SK-N-SH (cell line): Measurements from ENCODE around the gene STAT2. TPM values are rescaled to one million over a fixed set of nuclear protein-coding genes. Genes with fewer than 3 reads are reported as not detected.

Experiments
- CTCF ChIA-PET: fragments of 300-600, 350-600 bp; formaldehyde crosslinking; extraction: SDS; loops from one replicate; lab custom pipeline; 2021; lab: Yijun Ruan, JAX
- POLR2A ChIA-PET: fragments of 350-600 bp; sonication (Branson Sonifier 250); formaldehyde crosslinking; extraction: SDS; loops from one replicate; lab custom pipeline; 2020; ENCODE audit warnings: antibody characterized with exemption, inconsistent platforms; lab: Yijun Ruan, JAX
- DNase-seq: peaks from one replicate; pipeline ENCODE4 v3.0.0; 2012
- H2AFZ ChIP-seq: fragments of 200-600 bp; sonication (generic); 2 replicates; pipeline ENCODE4 v1.8.1; 2016; ENCODE audit warnings: antibody characterized with exemption, mild to moderate bottlenecking, low read depth
- H3F3A ChIP-seq: fragments of 200-600 bp; sonication (generic); replicated peaks from 2 replicates; pipeline ENCODE3; 2016; ENCODE audit warnings: antibody characterized with exemption, mild to moderate bottlenecking; ENCODE audit not compliant: insufficient read depth
- H3K27ac ChIP-seq, 2 experiments: fragments of 200-500 bp in 1 of 2; fragments of 200-600 bp in 1 of 2; sonication (Bioruptor generic) in 1 of 2; sonication (generic), shearing (Covaris generic) in 1 of 2; 2 replicates each; pipeline versions ENCODE4 v1.5.1 to v1.6.1; 2014 to 2016; ENCODE audit warnings: low read depth in 2 of 2, inconsistent platforms in 1 of 2, low read length in 1 of 2, mild to moderate bottlenecking in 1 of 2, mixed read lengths in 1 of 2
- H3K27me3 ChIP-seq: fragments of 200-600 bp; sonication (generic), shearing (Covaris generic); 2 replicates; pipeline ENCODE4 v1.6.1; 2016; ENCODE audit warnings: mixed run types; ENCODE audit not compliant: insufficient read depth
- H3K36me3 ChIP-seq, 2 experiments: fragments of 200-500 bp in 1 of 2; fragments of 200-600 bp in 1 of 2; sonication (Bioruptor generic) in 1 of 2; sonication (generic) in 1 of 2; replicated peaks in 1 of 2; 2 replicates each; pipeline versions ENCODE3 to v1.5.1; 2014 to 2016; ENCODE audit warnings: low read length in 1 of 2, mild to moderate bottlenecking in 1 of 2; ENCODE audit not compliant: insufficient read depth in 2 of 2, control insufficient read depth in 1 of 2
- H3K4me1 ChIP-seq, 2 experiments: fragments of 200-500 bp in 1 of 2; fragments of 200-600 bp in 1 of 2; sonication (Bioruptor generic) in 1 of 2; sonication (generic), shearing (Covaris generic) in 1 of 2; 2 replicates each; pipeline versions ENCODE4 v1.5.1 to v1.6.1; 2014 to 2016; ENCODE audit warnings: low read depth in 1 of 2, low read length in 1 of 2, mixed run types in 1 of 2; ENCODE audit not compliant: insufficient read depth in 2 of 2, control insufficient read depth in 1 of 2
- H3K4me2 ChIP-seq: fragments of 200-600 bp; sonication (generic), shearing (Covaris generic); 2 replicates; pipeline ENCODE4 v1.6.1; 2017; ENCODE audit warnings: mixed run types
- H3K4me3 ChIP-seq, 2 experiments: fragments of 200-500 bp in 1 of 2; fragments of 200-600 bp in 1 of 2; sonication (Bioruptor generic) in 1 of 2; sonication (generic), shearing (Covaris generic) in 1 of 2; 2 replicates each; pipeline versions ENCODE4 v1.5.1 to v1.8.1; 2014 to 2016; ENCODE audit warnings: low read depth in 2 of 2, inconsistent platforms in 1 of 2, low read length in 1 of 2, mild to moderate bottlenecking in 1 of 2, mixed read lengths in 1 of 2, moderate library complexity in 1 of 2
- H3K79me2 ChIP-seq: fragments of 200-600 bp; sonication (generic); 2 replicates; pipeline ENCODE4 v1.8.1; 2017; ENCODE audit warnings: mild to moderate bottlenecking; ENCODE audit not compliant: insufficient read depth
- H3K9ac ChIP-seq: fragments of 200-600 bp; sonication (generic); 2 replicates; pipeline ENCODE4 v1.6.1; 2017; ENCODE audit warnings: mixed run types
- H3K9me2 ChIP-seq: fragments of 200-600 bp; sonication (generic); 2 replicates; pipeline ENCODE4 v1.6.1; 2017; ENCODE audit warnings: mixed run types
- H3K9me3 ChIP-seq: fragments of 200-600 bp; sonication (generic); 2 replicates; pipeline ENCODE4 v1.6.1; 2017; ENCODE audit warnings: mixed run types, mild to moderate bottlenecking, moderate library complexity
- H4K20me1 ChIP-seq: fragments of 200-600 bp; sonication (generic); 2 replicates; pipeline ENCODE4 v1.6.1; 2017; ENCODE audit warnings: mild to moderate bottlenecking, mixed run types; ENCODE audit not compliant: insufficient read depth
- CHD2 ChIP-seq: fragments of 150-350 bp; IDR thresholded peaks from 2 replicates; pipeline ENCODE4 v1.6.1; 2018; ENCODE audit warnings: low read length; ENCODE audit not compliant: partially characterized antibody
- CTCF ChIP-seq: fragments of 200-600 bp; sonication (generic); IDR thresholded peaks from 2 replicates; pipeline ENCODE4 v1.6.1; 2017; ENCODE audit warnings: antibody characterized with exemption, mild to moderate bottlenecking, moderate library complexity
- EP300 ChIP-seq, 2 experiments: IDR thresholded peaks; 2 replicates each; pipeline versions ENCODE4 v1.4.0 to v1.6.1; 2012; ENCODE audit warnings: borderline replicate concordance in 1 of 2, low read depth in 1 of 2, low read length in 1 of 2
- FOSL2 ChIP-seq: IDR thresholded peaks from 2 replicates; pipeline ENCODE4 v1.4.0; 2012; ENCODE audit warnings: low read depth, mild to moderate bottlenecking, moderate library complexity, borderline replicate concordance
- FOXM1 ChIP-seq: IDR thresholded peaks from 2 replicates; pipeline ENCODE4 v1.4.0; 2012; ENCODE audit warnings: low read depth, mild to moderate bottlenecking
- GATA2 ChIP-seq: sonication (generic); formaldehyde crosslinking; IDR thresholded peaks from 2 replicates; pipeline ENCODE4 v1.5.0; 2020; ENCODE audit warnings: mild to moderate bottlenecking, missing genetic modification reagents
- IRF3 ChIP-seq: fragments of 150-350 bp; IDR thresholded peaks from 2 replicates; pipeline ENCODE4 v1.6.1; 2016; ENCODE audit warnings: mild to moderate bottlenecking, low read depth, low read length
- JUND ChIP-seq: IDR thresholded peaks from 2 replicates; pipeline ENCODE4 v1.4.0; 2012
- MXI1 ChIP-seq: IDR thresholded peaks from 2 replicates; pipeline ENCODE4 v1.6.1; 2012; ENCODE audit warnings: mild to moderate bottlenecking, low read depth, low read length, improper control_type of control experiment
- NRF1 ChIP-seq: IDR thresholded peaks from 2 replicates; pipeline ENCODE4 v1.6.1; 2012; ENCODE audit warnings: low read depth, mild to moderate bottlenecking, low read length
- POLR2AphosphoS5 ChIP-seq: IDR thresholded peaks from 2 replicates; pipeline ENCODE4 v1.6.1; 2012; ENCODE audit warnings: low read depth, low read length
- RAD21 ChIP-seq: IDR thresholded peaks from 2 replicates; pipeline ENCODE4 v1.6.1; 2012; ENCODE audit warnings: mild to moderate bottlenecking, low read length
- RCOR1 ChIP-seq: fragments of 150-350 bp; IDR thresholded peaks from 2 replicates; pipeline ENCODE4 v1.6.1; 2017; ENCODE audit warnings: antibody characterized with exemption, low read length
- RFX5 ChIP-seq: IDR thresholded peaks from 2 replicates; pipeline ENCODE4 v1.6.1; 2012; ENCODE audit warnings: mild to moderate bottlenecking, improper control_type of control experiment, low read length
- SIN3A ChIP-seq: IDR thresholded peaks from 2 replicates; pipeline ENCODE4 v1.6.1; 2012; ENCODE audit warnings: low read depth, mild to moderate bottlenecking, low read length, moderate library complexity, borderline replicate concordance
- SMC3 ChIP-seq: IDR thresholded peaks from 2 replicates; pipeline ENCODE4 v1.6.1; 2012; ENCODE audit warnings: low read depth, low read length, improper control_type of control experiment
- TAF1 ChIP-seq: IDR thresholded peaks from 2 replicates; pipeline ENCODE4 v1.6.1; 2012; ENCODE audit warnings: low read depth, mild to moderate bottlenecking, low read length, moderate library complexity, borderline replicate concordance
- TCF12 ChIP-seq: IDR thresholded peaks from 2 replicates; pipeline ENCODE4 v1.4.0; 2012
- TEAD4 ChIP-seq: IDR thresholded peaks from 2 replicates; pipeline ENCODE4 v1.4.0; 2012; ENCODE audit warnings: mild to moderate bottlenecking, borderline replicate concordance; ENCODE audit not compliant: insufficient read depth
- ZBTB33 ChIP-seq: IDR thresholded peaks from 2 replicates; pipeline ENCODE4 v1.4.0; 2012; ENCODE audit warnings: low read depth, borderline replicate concordance
- WGBS: methylation state at CpG from one replicate; pipeline ENCODE4 v1.1.6; 2017; ENCODE audit warnings: low lambda C conversion rate; 5-methylcytosine and 5-hydroxymethylcytosine counted together
- polyA plus RNA-seq, 3 experiments: library from polyadenylated mRNA; depleted of rRNA; stranded (reverse); fragments of >200 nt; gene quantifications; 2 replicates each; pipeline ENCODE4 v1.2.3, GENCODE V29; 2012

The STAT2 gene
- polyA plus RNA-seq, 1 of the 3 experiments (the other 2 are of a cell fraction) = 58.1 TPM

GRCh38 chr12:56391721-56392120 is 31.8 kb upstream of the STAT2 start:
- H3K36me3 ChIP-seq = no peaks in the 10 kb centered on the region
- DNase-seq = no peak
- CTCF ChIA-PET = no interaction called here
- no peaks in the 10 kb centered on the region for H4K20me1 ChIP-seq
- POLR2A ChIA-PET = no interaction called here
- no peaks in the 10 kb centered on the region for H3K79me2 ChIP-seq
- H3K27ac ChIP-seq = no peak overlapping the region
- 35% methylated on average over 1 of the region's 1 CpG for WGBS
- no peak overlapping the region for H3K4me3 ChIP-seq
- H3K27me3 ChIP-seq = no peaks in the 10 kb centered on the region
- TF ChIP-seq FOXM1 = no peak
- no peak for TF ChIP-seq RFX5
- TF ChIP-seq CTCF = no peak
- no peak for TF ChIP-seq GATA2 (CRISPR knock-in tag)
- no peak for TF ChIP-seq RCOR1
- TF ChIP-seq NRF1 = no peak
- no peak for TF ChIP-seq EP300 (IDR thresholded peaks at IDR 0.05; ENCODE audit: borderline replicate concordance in 1 of 2, low read depth in 1 of 2, low read length in 1 of 2)
- no peak for TF ChIP-seq FOSL2
- no peak for TF ChIP-seq POLR2AphosphoS5
- no peak for TF ChIP-seq IRF3
- no peak for TF ChIP-seq SIN3A
- no peak for TF ChIP-seq RAD21
- TF ChIP-seq ZBTB33 = no peak
- no peaks in the 10 kb centered on the region for H3K9me2 ChIP-seq
- H3K9me3 ChIP-seq = no peaks in the 10 kb centered on the region
- no peak overlapping the region for H2AFZ ChIP-seq
- no peak overlapping the region for H3K4me2 ChIP-seq
- no peaks in the 10 kb centered on the region for H3K4me1 ChIP-seq
- H3F3A ChIP-seq = no peaks in the 10 kb centered on the region
- no peak overlapping the region for H3K9ac ChIP-seq

GRCh38 chr12:56389412-56389811 is 29.5 kb upstream of the STAT2 start:
- 54% methylated on average over 5 of the region's 5 CpGs for WGBS
- CTCF ChIA-PET = no interaction called here
- DNase-seq = no peak
- no peak overlapping the region for H3K27ac ChIP-seq
- no peaks in the 10 kb centered on the region for H3F3A ChIP-seq
- no peaks in the 10 kb centered on the region for H3K9me2 ChIP-seq
- H3K9me3 ChIP-seq = no peaks in the 10 kb centered on the region
- no peak overlapping the region for H3K4me2 ChIP-seq
- H2AFZ ChIP-seq = no peak overlapping the region
- H3K79me2 ChIP-seq = no peaks in the 10 kb centered on the region
- POLR2A ChIA-PET = no interaction called here
- no peak overlapping the region for H3K4me3 ChIP-seq
- no peaks in the 10 kb centered on the region for H4K20me1 ChIP-seq
- no peaks in the 10 kb centered on the region for H3K36me3 ChIP-seq
- no peaks in the 10 kb centered on the region for H3K4me1 ChIP-seq
- H3K27me3 ChIP-seq = no peaks in the 10 kb centered on the region
- H3K9ac ChIP-seq = no peak overlapping the region
- TF ChIP-seq CHD2 (no peak), TAF1 (no peak), ZBTB33 (no peak), IRF3 (no peak), EP300 (IDR thresholded peaks at IDR 0.05; ENCODE audit: borderline replicate concordance in 1 of 2, low read depth in 1 of 2, low read length in 1 of 2) (no peak), JUND (no peak), RAD21 (no peak), TEAD4 (no peak), MXI1 (no peak), RFX5 (no peak), SMC3 (no peak), TCF12 (no peak)
